Measurements from ENCODE around the gene KNSTRN. TPM values are rescaled to one million over a fixed set of nuclear protein-coding genes. Genes with fewer than 3 reads are reported as not detected.

KNSTRN gene
- total RNA-seq, 1 experiment from 2014 or later: 115 TPM

GRCh38 chr15:40367371-40367685 is 15.2 kb upstream of the KNSTRN start:
- no peaks in the 10 kb centered on the region for H4K20me1 ChIP-seq (ENCODE audit: low read length)
- H3K9ac ChIP-seq (ENCODE audit: low read length): no peak overlapping the region
- H3K4me1 ChIP-seq (ENCODE audit: insufficient read depth, low read length): no peaks in the 10 kb centered on the region; the same call in 1 of the 2 replicates
- H3K79me2 ChIP-seq (ENCODE audit: low read length): no peaks in the 10 kb centered on the region
- ChIA-PET CTCF (interaction anchor here (0.6 to 1.6 kb wide), 5 partner anchors 23 to 88 kb away, joined by 3 to 9 read pairs (median 3); no protein-coding TSS in a partner anchor), POLR2A (ENCODE audit: unreplicated experiment) (no interaction called here)
- no peak for ATAC-seq
- no peak overlapping the region for H3K27ac ChIP-seq (ENCODE audit: low read length)
- H3K4me2 ChIP-seq (ENCODE audit: low read length): peak overlapping the region; percentile 58
- H3K27me3 ChIP-seq (ENCODE audit: low read length): no peaks in the 10 kb centered on the region
- no TSS peak for BruUV-seq (replicated peaks)
- no peaks in the 10 kb centered on the region for H3K9me2 ChIP-seq (replicated peaks; ENCODE audit: low read length)
- H3K9me3 ChIP-seq (ENCODE audit: low read length): no peaks in the 10 kb centered on the region
- no peak for DNase-seq
- TF ChIP-seq CTCF (conservative IDR thresholded peaks at IDR 0.05; ENCODE audit: low read depth, low read length): no peak
- no peak for TF ChIP-seq EZH2 (IDR thresholded peaks at IDR 0.05; ENCODE audit: low read length, unreplicated experiment)
- TF ChIP-seq EZH2phosphoT487 (IDR thresholded peaks at IDR 0.05; ENCODE audit: borderline replicate concordance, low read length): no peak
- 0 out of 2 replicates have a peak overlapping the region, but pooled peaks have one; percentile 37 for H3K4me3 ChIP-seq (ENCODE audit: low read length)
- H2AFZ ChIP-seq (ENCODE audit: low read length): peak overlapping the region; percentile 66
- H3F3A ChIP-seq (ENCODE audit: low read length, unreplicated experiment): no peaks in the 10 kb centered on the region
- intact Hi-C loops (cut with micrococcal nuclease): no loop called here
- H3K36me3 ChIP-seq (ENCODE audit: low read depth, low read length): no peaks in the 10 kb centered on the region

- ChIA-PET CTCF (interaction anchor here (0.6 to 1.6 kb wide), 5 partner anchors 24 to 88 kb away, joined by 3 to 9 read pairs (median 3); no protein-coding TSS in a partner anchor), POLR2A (ENCODE audit: unreplicated experiment) (no interaction called here)
- peak; percentile 88 for DNase-seq
- H3K27ac ChIP-seq (ENCODE audit: low read length): no peak overlapping the region
- peak overlapping the region; percentile 37; the same call in 1 of the 2 replicates for H3K4me3 ChIP-seq (ENCODE audit: low read length)
- peak overlapping the region; percentile 58 for H3K4me2 ChIP-seq (ENCODE audit: low read length)
- peak overlapping the region; percentile 66 for H2AFZ ChIP-seq (ENCODE audit: low read length)
- no peak overlapping the region for H3K9ac ChIP-seq (ENCODE audit: low read length)
- no TSS peak for BruUV-seq (replicated peaks)
- H3K79me2 ChIP-seq (ENCODE audit: low read length): no peaks in the 10 kb centered on the region
- TF ChIP-seq EZH2 (IDR thresholded peaks at IDR 0.05; ENCODE audit: low read length, unreplicated experiment) (no peak), EZH2phosphoT487 (IDR thresholded peaks at IDR 0.05; ENCODE audit: borderline replicate concordance, low read length) (0 out of 2 replicates have a peak, but pooled peaks have one; percentile 58), CTCF (conservative IDR thresholded peaks at IDR 0.05; ENCODE audit: low read depth, low read length) (peak; percentile 71)
- no peaks in the 10 kb centered on the region for H3F3A ChIP-seq (ENCODE audit: low read length, unreplicated experiment)
- H3K9me3 ChIP-seq (ENCODE audit: low read length): no peaks in the 10 kb centered on the region
- no peaks in the 10 kb centered on the region for H3K27me3 ChIP-seq (ENCODE audit: low read length)
- ATAC-seq: peak; percentile 92
- no peaks in the 10 kb centered on the region for H3K9me2 ChIP-seq (replicated peaks; ENCODE audit: low read length)
- H4K20me1 ChIP-seq (ENCODE audit: low read length): no peaks in the 10 kb centered on the region
- H3K36me3 ChIP-seq (ENCODE audit: low read depth, low read length): no peaks in the 10 kb centered on the region
- no peaks in the 10 kb centered on the region; the same call in 1 of the 2 replicates for H3K4me1 ChIP-seq (ENCODE audit: insufficient read depth, low read length)
- intact Hi-C loops (cut with micrococcal nuclease): loop anchor here (1.0 to 2.0 kb wide), 3 partner anchors 29 to 53 kb away; no protein-coding TSS in a partner anchor
Measured at GRCh38 chr15:40367686-40368611, 14.6 kb upstream of the KNSTRN start.

All from PC-3 (cell line).